HEK293T (cell line): ENCODE data around the gene SCUBE2.
"Not testable (repeated sequence)": the region's sequence is repeated elsewhere in the genome, so short reads cannot be mapped to it uniquely, and the experiment has no call there.

Source experiments
- CTCF ChIA-PET: fragments of 350-600 bp; formaldehyde crosslinking; extraction: SDS; loops from one replicate; lab custom pipeline; 2021; ENCODE audit warnings: antibody characterized with exemption, inconsistent platforms; lab: Yijun Ruan, JAX
- POLR2A ChIA-PET: fragments of 350-600 bp; formaldehyde crosslinking; extraction: SDS; loops from one replicate; lab custom pipeline; 2020; ENCODE audit warnings: antibody characterized with exemption, inconsistent platforms; lab: Yijun Ruan, JAX
- DNase-seq: peaks from one replicate; pipeline ENCODE4 v3.0.0; 2012; ENCODE audit warnings: mixed read lengths; ENCODE audit errors: extremely low spot score
- ARNT ChIP-seq: fragments of 450-650 bp; IDR thresholded peaks from 2 replicates; pipeline ENCODE4 v1.6.1; 2017; ENCODE audit warnings: mild to moderate bottlenecking
- BHLHE40 ChIP-seq: fragments of 450-650 bp; IDR thresholded peaks from 2 replicates; pipeline ENCODE4 v1.6.1; 2016; ENCODE audit warnings: mild to moderate bottlenecking, moderate library complexity, borderline replicate concordance
- CTBP1 ChIP-seq: fragments of 450-650 bp; IDR thresholded peaks from 2 replicates; pipeline ENCODE4 v1.6.1; 2016; ENCODE audit warnings: borderline replicate concordance
- ELF4 ChIP-seq: fragments of 450-650 bp; IDR thresholded peaks from 2 replicates; pipeline ENCODE4 v1.6.1; 2017; ENCODE audit warnings: antibody characterized with exemption
- FOXA1 ChIP-seq: fragments of 450-650 bp; IDR thresholded peaks from 2 replicates; pipeline ENCODE4 v1.6.1; 2016; ENCODE audit warnings: mild to moderate bottlenecking
- FOXK2 ChIP-seq: fragments of 450-650 bp; IDR thresholded peaks from 2 replicates; pipeline ENCODE4 v1.6.1; 2016; ENCODE audit warnings: mild to moderate bottlenecking
- FOXM1 ChIP-seq: fragments of 450-650 bp; IDR thresholded peaks from 2 replicates; pipeline ENCODE4 v1.6.1; 2017; ENCODE audit warnings: mild to moderate bottlenecking, borderline replicate concordance
- HDGF ChIP-seq: fragments of 450-650 bp; IDR thresholded peaks from 2 replicates; pipeline ENCODE4 v1.6.1; 2017; ENCODE audit warnings: antibody characterized with exemption, borderline replicate concordance
- L3MBTL2 ChIP-seq: fragments of 450-650 bp; conservative IDR thresholded peaks from 2 replicates; pipeline ENCODE4 v1.6.1; 2016; ENCODE audit warnings: mild to moderate bottlenecking
- LEF1 ChIP-seq: fragments of 450-650 bp; IDR thresholded peaks from 2 replicates; pipeline ENCODE4 v1.6.1; 2017; ENCODE audit warnings: mild to moderate bottlenecking, borderline replicate concordance
- NFRKB ChIP-seq: fragments of 450-650 bp; IDR thresholded peaks from 2 replicates; pipeline ENCODE4 v1.6.1; 2016; ENCODE audit warnings: mild to moderate bottlenecking, moderate library complexity
- SP1 ChIP-seq: fragments of 450-650 bp; IDR thresholded peaks from 2 replicates; pipeline ENCODE4 v1.6.1; 2017
- SUZ12 ChIP-seq: fragments of 450-650 bp; IDR thresholded peaks from 2 replicates; pipeline ENCODE4 v1.6.1; 2016; ENCODE audit warnings: mild to moderate bottlenecking
- TARDBP ChIP-seq: fragments of 450-650 bp; IDR thresholded peaks from 2 replicates; pipeline ENCODE4 v1.6.1; 2016
- ZNF384 ChIP-seq: fragments of 450-650 bp; IDR thresholded peaks from 2 replicates; pipeline ENCODE4 v1.6.1; 2016
- TF ChIP-seq, protein P1 (sequence below): fragments of 450-650 bp; IDR thresholded peaks from 2 replicates; pipeline ENCODE4 v1.6.1; 2016

The SCUBE2 gene

DNA sequence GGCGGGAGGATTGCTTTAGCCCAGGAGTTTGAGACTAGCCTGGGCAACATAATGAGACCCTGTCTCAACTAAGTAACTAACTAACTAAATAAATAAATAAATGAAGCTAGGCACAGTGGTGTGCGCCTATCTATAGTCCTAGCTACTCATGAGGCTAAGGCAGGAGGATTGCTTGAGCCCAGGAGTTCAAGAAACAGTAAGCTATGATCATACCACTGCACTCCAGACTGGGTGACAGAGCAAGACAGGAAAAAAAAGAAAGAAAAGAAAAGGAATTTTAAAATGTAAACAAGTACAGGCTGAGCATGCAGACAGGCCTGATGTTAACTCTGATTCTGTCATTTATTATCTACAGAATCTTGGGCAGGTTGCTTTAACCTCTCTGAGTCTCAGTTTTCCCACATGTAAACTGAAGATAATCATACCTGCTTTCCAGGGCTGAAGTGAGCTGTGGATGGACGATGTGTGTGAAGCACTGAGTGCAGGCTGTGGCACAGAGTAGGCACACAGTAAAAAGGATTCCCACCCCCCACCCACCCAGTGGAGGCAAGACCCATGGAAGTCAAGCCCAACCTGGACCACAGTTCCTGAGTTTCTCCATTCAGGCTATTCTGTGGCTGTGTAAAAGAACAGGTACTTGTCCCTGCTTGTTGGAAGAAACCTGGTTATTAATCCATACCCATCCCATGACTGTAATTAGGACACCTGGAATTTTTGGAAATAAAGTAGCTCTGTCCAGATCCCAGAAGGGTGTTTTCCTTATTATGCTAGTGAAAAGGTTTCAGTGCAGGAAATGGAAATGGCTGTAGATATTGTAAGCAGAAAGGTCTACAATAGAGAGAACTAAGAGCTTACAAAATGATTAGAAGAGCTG lies 18.7 kb upstream of the SCUBE2 start:
- ChIA-PET POLR2A (no interaction called here), CTCF (interaction anchor here (1.1 kb wide), 1 partner anchor 15 kb away, joined by 5 read pairs; no protein-coding TSS in a partner anchor)
- TF ChIP-seq SP1 (no peak), ZNF384 (no peak), NFRKB (no peak), FOXA1 (no peak), HDGF (no peak), FOXM1 (no peak)
- no peak for DNase-seq

DNA sequence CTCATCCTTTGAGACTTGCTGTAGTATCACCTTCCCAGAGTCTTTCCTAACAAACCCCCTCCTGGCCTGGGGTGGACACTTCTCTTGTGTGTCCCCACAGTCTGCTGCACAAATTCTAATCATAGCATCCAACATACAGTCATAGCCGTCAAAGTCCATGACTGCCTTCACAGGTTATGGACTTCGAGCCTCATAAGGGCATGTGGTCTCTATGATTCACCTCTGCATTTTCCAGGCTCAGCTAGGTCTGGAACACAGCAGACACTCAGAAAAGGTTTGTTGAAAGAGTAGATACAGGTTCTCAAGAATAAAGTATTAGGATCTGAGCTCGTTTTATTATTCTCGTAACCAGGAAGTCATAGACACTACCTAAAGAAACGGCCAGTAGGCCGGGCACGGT lies 13.2 kb upstream of the SCUBE2 start:
- CTCF ChIA-PET, result no interaction called here
- no peak for DNase-seq
- no peak for TF ChIP-seq LEF1
- no peak for TF ChIP-seq SUZ12
- no peak for TF ChIP-seq CTBP1
- TF ChIP-seq FOXK2, result no peak
- TF ChIP-seq, protein P1, sequence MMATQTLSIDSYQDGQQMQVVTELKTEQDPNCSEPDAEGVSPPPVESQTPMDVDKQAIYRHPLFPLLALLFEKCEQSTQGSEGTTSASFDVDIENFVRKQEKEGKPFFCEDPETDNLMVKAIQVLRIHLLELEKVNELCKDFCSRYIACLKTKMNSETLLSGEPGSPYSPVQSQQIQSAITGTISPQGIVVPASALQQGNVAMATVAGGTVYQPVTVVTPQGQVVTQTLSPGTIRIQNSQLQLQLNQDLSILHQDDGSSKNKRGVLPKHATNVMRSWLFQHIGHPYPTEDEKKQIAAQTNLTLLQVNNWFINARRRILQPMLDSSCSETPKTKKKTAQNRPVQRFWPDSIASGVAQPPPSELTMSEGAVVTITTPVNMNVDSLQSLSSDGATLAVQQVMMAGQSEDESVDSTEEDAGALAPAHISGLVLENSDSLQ, result no peak
- no peak for TF ChIP-seq SP1
- no peak for TF ChIP-seq TARDBP
- TF ChIP-seq BHLHE40, result no peak
- TF ChIP-seq ELF4, result no peak
- TF ChIP-seq L3MBTL2, result no peak
- TF ChIP-seq ZNF384, result no peak
- no peak for TF ChIP-seq ARNT
- no peak for TF ChIP-seq FOXA1
- no peak for TF ChIP-seq FOXM1
- no peak for TF ChIP-seq NFRKB
- TF ChIP-seq HDGF, result no peak
- POLR2A ChIA-PET, result no interaction called here

DNA sequence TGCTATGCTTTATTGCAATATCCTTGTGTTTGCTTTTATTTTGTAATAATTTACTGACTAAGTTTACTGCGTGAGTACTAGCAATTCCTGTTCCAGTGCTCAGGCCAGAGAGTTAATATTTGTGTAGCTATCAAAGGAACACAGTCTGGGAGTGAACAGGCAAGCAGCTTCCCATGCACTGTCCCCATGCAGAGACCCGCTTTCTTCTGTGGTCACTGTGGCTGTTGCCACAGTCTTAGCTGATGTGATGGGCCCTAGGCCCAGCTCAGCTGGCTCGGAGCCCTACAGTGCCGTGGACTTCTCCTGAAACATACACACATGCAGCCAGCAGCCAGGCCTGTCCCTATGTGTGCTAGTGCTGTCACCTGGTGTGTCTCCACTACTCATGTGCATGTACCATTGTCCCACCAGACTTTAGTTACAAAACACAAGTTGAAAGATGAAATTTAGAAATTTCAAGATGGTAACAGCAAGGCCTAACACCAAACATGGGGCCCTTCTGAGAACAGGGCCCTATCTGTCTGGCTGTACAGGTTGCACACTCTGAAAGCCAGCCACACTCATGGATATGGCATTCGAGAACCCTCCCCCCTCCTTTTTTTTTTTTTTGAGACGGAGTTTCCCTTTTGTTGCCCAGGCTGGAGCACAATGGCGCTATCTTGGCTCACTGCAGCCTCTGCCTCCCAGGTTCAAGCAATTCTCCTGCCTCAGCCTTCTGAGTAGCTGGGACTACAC lies 12.3 kb upstream of the SCUBE2 start:
- POLR2A ChIA-PET, result no interaction called here
- TF ChIP-seq SP1 (no peak), NFRKB (no peak), LEF1 (no peak), TARDBP (no peak), ELF4 (no peak), BHLHE40 (no peak), FOXA1 (no peak), FOXK2 (no peak), FOXM1 (no peak), HDGF (no peak), SUZ12 (no peak), L3MBTL2 (no peak), ARNT (no peak), ZNF384 (no peak), CTBP1 (no peak)
- TF ChIP-seq, protein P1, result no peak
- no peak for DNase-seq
- CTCF ChIA-PET, result no interaction called here

DNA sequence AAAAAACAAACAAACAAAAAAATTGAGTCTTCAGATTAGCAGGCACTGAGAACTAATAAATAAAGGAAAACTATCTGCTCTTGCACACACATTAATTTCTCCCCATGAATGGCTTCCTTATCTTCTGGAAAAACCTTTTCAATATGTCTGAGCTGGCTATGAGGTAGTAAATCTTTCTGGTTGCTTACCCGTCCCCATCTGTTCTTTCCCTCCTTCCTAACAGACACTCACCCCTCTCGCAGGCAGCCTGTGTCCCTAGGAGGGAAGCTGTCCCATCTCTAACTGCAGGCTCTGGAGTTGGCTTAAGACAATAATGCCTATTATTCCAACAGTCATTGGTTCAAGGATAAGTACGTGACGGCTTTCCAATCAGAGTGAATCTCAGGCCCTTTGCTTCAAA lies 8.2 kb upstream of the SCUBE2 start:
- TF ChIP-seq ARNT (no peak), LEF1 (no peak), CTBP1 (no peak), BHLHE40 (no peak), FOXM1 (no peak), ELF4 (no peak)
- ChIA-PET POLR2A (no interaction called here), CTCF (interaction anchor here (0.6 kb wide), 1 partner anchor 41 kb away, joined by 3 read pairs; no protein-coding TSS in a partner anchor)
- DNase-seq, result no peak

DNA sequence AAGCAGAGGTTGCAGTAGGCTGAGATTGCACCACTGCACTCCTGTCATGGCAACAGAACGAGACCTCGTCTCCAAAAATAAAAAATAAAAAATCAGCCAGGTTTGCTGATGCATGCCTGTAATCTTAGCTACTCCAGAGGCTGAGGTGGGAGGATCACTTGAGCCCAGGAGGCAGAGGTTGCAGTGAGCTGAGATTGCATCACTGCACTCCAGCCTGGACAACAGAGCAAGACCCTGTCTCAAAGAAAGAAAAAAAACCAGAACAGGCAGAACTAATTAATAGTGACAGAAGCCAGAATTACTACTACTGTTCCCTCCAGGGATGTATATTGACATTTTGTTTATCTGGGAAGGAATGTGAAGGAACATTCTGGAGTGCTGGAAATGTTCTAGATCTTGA lies 7.1 kb upstream of the SCUBE2 start:
- DNase-seq, POLR2A ChIA-PET, CTCF ChIA-PET: not testable (repeated sequence)

DNA sequence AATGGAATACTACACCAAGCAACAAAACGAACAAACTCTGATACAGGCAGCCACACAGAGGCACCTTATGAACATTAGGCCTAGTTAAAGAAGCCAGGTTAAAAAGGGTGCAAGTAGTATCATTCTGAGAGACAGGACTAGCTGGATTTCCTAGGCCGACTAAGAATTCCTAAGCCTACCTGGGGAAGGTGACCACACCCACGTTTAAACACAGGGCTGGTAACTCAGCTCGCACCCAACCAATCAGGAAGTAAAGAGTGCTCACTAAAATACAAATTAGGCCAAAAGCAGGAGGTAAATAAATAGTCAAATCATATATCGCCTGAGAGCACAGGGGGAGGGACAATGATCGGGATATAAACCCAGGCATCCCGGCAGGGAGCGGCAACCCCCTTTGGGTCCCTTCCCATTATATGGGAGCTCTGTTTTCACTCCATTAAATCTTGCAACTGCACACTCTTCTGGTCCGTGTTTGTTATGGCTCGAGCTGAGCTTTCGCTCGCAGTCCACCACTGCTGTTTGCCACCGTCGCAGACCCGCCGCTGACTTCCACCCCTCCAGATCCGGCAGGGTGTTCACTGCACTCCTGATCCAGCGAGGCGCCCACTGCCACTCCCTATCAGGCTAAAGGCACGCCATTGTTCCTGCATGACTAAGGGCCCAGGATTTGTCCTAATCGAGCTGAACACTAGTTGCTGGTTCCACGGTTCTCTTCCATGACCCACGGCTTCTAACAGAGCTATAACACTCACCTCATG lies 6.0 kb upstream of the SCUBE2 start:
- POLR2A ChIA-PET, DNase-seq, CTCF ChIA-PET: not testable (repeated sequence)
